A673 (cell line): ENCODE data around the gene AGRN. TPM values are rescaled to one million over a fixed set of nuclear protein-coding genes. Genes with fewer than 3 reads are reported as not detected.

Experiments
- Bru-seq: library from RNA; stranded (reverse); fragments of 400-500 nt; gene quantifications from one replicate; lab custom pipeline; 2021; lab: Mats Ljungman, UMichigan
- BruChase-seq, 2 experiments: library from RNA; stranded (reverse); fragments of 400-500 nt; gene quantifications; one replicate each; lab custom pipeline; 2021; lab: Mats Ljungman, UMichigan
- BruUV-seq: library from RNA; stranded (reverse); fragments of 400-500 nt; replicated peaks from 2 replicates; lab custom pipeline; 2021; lab: Mats Ljungman, UMichigan
- CTCF ChIA-PET: fragments of 300-600 bp; sonication (Branson Sonifier 250); formaldehyde crosslinking; loops from one replicate; lab custom pipeline; 2022; ENCODE audit warnings: antibody characterized with exemption; lab: Charles Lee
- POLR2A ChIA-PET: fragments of 300-600 bp; sonication (Branson Sonifier 250); formaldehyde crosslinking; loops from one replicate; lab custom pipeline; 2022; ENCODE audit warnings: antibody characterized with exemption; ENCODE audit not compliant: low non-redundant PET; lab: Charles Lee
- DNase-seq: peaks from one replicate; pipeline ENCODE4 v3.0.0-alpha.2; 2015; ENCODE audit warnings: low spot score
- H3K27ac ChIP-seq: fragments of 200-600 bp; sonication (generic); 2 replicates; pipeline ENCODE4 v1.5.1; 2016; ENCODE audit warnings: mixed run types, low read depth, mild to moderate bottlenecking, mixed read lengths, antibody characterized with exemption, low read length; ENCODE audit not compliant: poor library complexity, severe bottlenecking
- H3K27me3 ChIP-seq: fragments of 200-600 bp; sonication (generic); replicated peaks from 2 replicates; pipeline ENCODE4 v1.6.1; 2017; ENCODE audit warnings: mixed run types, low read depth, mild to moderate bottlenecking, mixed read lengths, antibody characterized with exemption, low read length; ENCODE audit not compliant: insufficient read depth, poor library complexity
- H3K36me3 ChIP-seq: fragments of 200-600 bp; sonication (generic); 2 replicates; pipeline ENCODE4 v1.6.1; 2016; ENCODE audit warnings: mixed run types, mild to moderate bottlenecking, mixed read lengths, antibody characterized with exemption, low read length; ENCODE audit not compliant: insufficient read depth, poor library complexity, severe bottlenecking
- H3K4me1 ChIP-seq: fragments of 200-600 bp; sonication (generic); 2 replicates; pipeline ENCODE4 v1.6.1; 2017; ENCODE audit warnings: mixed run types, mild to moderate bottlenecking, mixed read lengths, antibody characterized with exemption, low read length; ENCODE audit not compliant: insufficient read depth, poor library complexity, severe bottlenecking
- H3K4me3 ChIP-seq: fragments of 200-600 bp; sonication (generic); 2 replicates; pipeline ENCODE4 v1.5.1; 2016; ENCODE audit warnings: low read depth, mixed run types, mild to moderate bottlenecking, mixed read lengths, low read length; ENCODE audit not compliant: poor library complexity, severe bottlenecking
- H3K9me3 ChIP-seq: fragments of 200-600 bp; sonication (generic); 2 replicates; pipeline ENCODE4 v1.6.1; 2016; ENCODE audit warnings: mixed run types, low read depth, mild to moderate bottlenecking, mixed read lengths, antibody characterized with exemption, low read length; ENCODE audit not compliant: poor library complexity, severe bottlenecking
- CTCF ChIP-seq: fragments of 300-800, 200-600 bp; sonication (generic); conservative IDR thresholded peaks from 2 replicates; pipeline ENCODE4 v1.5.1; 2017; ENCODE audit warnings: low read depth, mild to moderate bottlenecking, antibody characterized with exemption, low read length, moderate library complexity, mixed read lengths
- EZH2 ChIP-seq: fragments of 200-600 bp; sonication (generic); IDR thresholded peaks from 2 replicates; pipeline ENCODE4 v1.6.1; 2017; ENCODE audit warnings: borderline replicate concordance, low read depth, mild to moderate bottlenecking, mixed read lengths, antibody characterized with exemption, low read length; ENCODE audit not compliant: poor library complexity, severe bottlenecking
- intact Hi-C: fragments of 100-400 bp; cut with micrococcal nuclease; formaldehyde crosslinking; loops from one replicate; pipeline ENCODE4 v1.10.0; 2022; ENCODE audit not compliant: unreplicated experiment
- long read RNA-seq: library from polyadenylated mRNA; stranded (forward); transcript quantifications from one replicate; pipeline ENCODE4 v2.0.0, GENCODE V29; 2022
- total RNA-seq: library from RNA; stranded (reverse); gene quantifications from 2 replicates; pipeline ENCODE4 v1.2.3, GENCODE V29; 2021

The AGRN gene
- total RNA-seq = 151 and 164 TPM in 2 replicates
- percentile 50 among the genes with signal in this experiment for Bru-seq, nascent RNA
- percentile 61 among the genes with signal in this experiment for BruChase-seq, experiment 1, labeled RNA remaining after a 2-hour chase
- percentile 77 among the genes with signal in this experiment for BruChase-seq, experiment 2, labeled RNA remaining after a 6-hour chase
- long read RNA-seq, full-length matches to known transcripts = 6 of 97 reads
- long read RNA-seq, partial matches to known transcripts = 59 of 97 reads
- long read RNA-seq, other reads (novel, unspliced or antisense) = 32 of 97 reads

- ChIA-PET CTCF (interaction anchor here (0.6 to 1.1 kb wide), 3 partner anchors 13 to 49 kb away, joined by 3 to 7 read pairs (median 4); no protein-coding TSS in a partner anchor), POLR2A (no interaction called here)
- intact Hi-C loops = loop anchor here (10.0 kb wide), 1 partner anchor 285 kb away; the partner anchor contains the start of genes ACAP3 and PUSL1
- DNase-seq = no peak
- Histone ChIP-seq H3K9me3 (no peaks in the 10 kb centered on the region), H3K27me3 (no peaks in the 10 kb centered on the region), H3K36me3 (no peaks in the 10 kb centered on the region), H3K4me1 (peaks cover 44% of the 10 kb centered on the region), H3K4me3 (peak within 1 kb of the TSS; percentile 74), H3K27ac (peak within 1 kb of the TSS; percentile 76)
- no TSS peak for BruUV-seq
- TF ChIP-seq EZH2 (no peak), CTCF (no peak)
Observed at GRCh38 chr1:1020000-1020404, at the start of gene AGRN. Gene AGRN, plus strand, starts transcription at chr1:1020120. Its CDS starts 53 bp downstream, at chr1:1020173.

GRCh38 chr1:970242-970972 lies 49.5 kb upstream of the AGRN start:
- peaks cover 25% of the 10 kb centered on the region for H3K27me3 ChIP-seq
- H3K27ac ChIP-seq = no peak overlapping the region
- intact Hi-C loops = no loop called here
- H3K4me3 ChIP-seq = no peak overlapping the region
- DNase-seq = no peak
- H3K36me3 ChIP-seq = no peaks in the 10 kb centered on the region
- TF ChIP-seq CTCF (no peak), EZH2 (peak; percentile 62)
- H3K4me1 ChIP-seq = peaks cover 8% of the 10 kb centered on the region
- CTCF ChIA-PET = interaction anchor here (0.5 kb wide), 1 partner anchor 50 kb away, joined by 4 read pairs; the partner anchor contains the start of gene AGRN
- no peaks in the 10 kb centered on the region for H3K9me3 ChIP-seq
- POLR2A ChIA-PET = interaction anchor here (0.6 kb wide), 1 partner anchor 92 kb away, joined by 4 read pairs; no protein-coding TSS in a partner anchor
- no TSS peak for BruUV-seq

- Histone ChIP-seq H3K4me1 (peaks cover 16% of the 10 kb centered on the region), H3K36me3 (no peaks in the 10 kb centered on the region), H3K4me3 (no peak overlapping the region), H3K27ac (no peak overlapping the region), H3K27me3 (peaks cover 25% of the 10 kb centered on the region), H3K9me3 (no peaks in the 10 kb centered on the region)
- TF ChIP-seq EZH2 = no peak
- no TSS peak for BruUV-seq
- no peak for DNase-seq
- ChIA-PET CTCF (interaction anchor here (0.5 kb wide), 1 partner anchor 49 kb away, joined by 4 read pairs; the partner anchor contains the start of gene AGRN), POLR2A (interaction anchor here (0.6 kb wide), 1 partner anchor 38 kb away, joined by 7 read pairs; no protein-coding TSS in a partner anchor)
- intact Hi-C loops = no loop called here
Observed at GRCh38 chr1:970973-971730, 48.8 kb upstream of the AGRN start.
